GM12878 (cell line): ENCODE measurements around the gene ETV7. TPM values are rescaled to one million over a fixed set of nuclear protein-coding genes. Genes with fewer than 3 reads are reported as not detected.

ENCODE experiments used
- CHD4 ChIP-seq: fragments of 200-600 bp; sonication (generic); IDR thresholded peaks from 2 replicates; pipeline ENCODE4 v1.6.1; 2016; ENCODE audit warnings: mild to moderate bottlenecking
- CREB1 ChIP-seq: IDR thresholded peaks from 2 replicates; pipeline ENCODE4 v1.6.1; 2012; ENCODE audit warnings: low read depth, mild to moderate bottlenecking, inconsistent platforms
- CUX1 ChIP-seq: IDR thresholded peaks from 2 replicates; pipeline ENCODE4 v1.6.1; 2012; ENCODE audit warnings: improper control_type of control experiment, low read depth, low read length; ENCODE audit not compliant: insufficient replicate concordance
- EGR1 ChIP-seq, 2 experiments: IDR thresholded peaks; 1 replicate in 1 of 2; 2 replicates in 1 of 2; pipeline ENCODE4 v1.6.1; 2011 to 2012; ENCODE audit warnings: low read depth in 2 of 2, low read length in 2 of 2, borderline replicate concordance in 1 of 2, mild to moderate bottlenecking in 1 of 2, moderate library complexity in 1 of 2
- GATAD2B ChIP-seq: fragments of 450-650 bp; conservative IDR thresholded peaks from 2 replicates; pipeline ENCODE4 v1.6.1; 2017; ENCODE audit warnings: low read depth, mild to moderate bottlenecking, moderate library complexity
- KDM1A ChIP-seq: fragments of 200-600 bp; sonication (generic); IDR thresholded peaks from 2 replicates; pipeline ENCODE4 v1.6.1; 2016; ENCODE audit warnings: borderline replicate concordance
- NFXL1 ChIP-seq: fragments of 450-650 bp; IDR thresholded peaks from 2 replicates; pipeline ENCODE4 v1.6.1; 2017; ENCODE audit warnings: antibody characterized with exemption, mild to moderate bottlenecking, borderline replicate concordance
- NKRF ChIP-seq: fragments of 450-650 bp; conservative IDR thresholded peaks from 2 replicates; pipeline ENCODE4 v1.6.1; 2017; ENCODE audit warnings: mild to moderate bottlenecking, moderate library complexity
- PKNOX1 ChIP-seq: fragments of 450-650 bp; IDR thresholded peaks from 2 replicates; pipeline ENCODE4 v1.6.1; 2016; ENCODE audit warnings: mild to moderate bottlenecking
- RAD51 ChIP-seq: fragments of 450-650 bp; IDR thresholded peaks from 2 replicates; pipeline ENCODE4 v1.6.1; 2016; ENCODE audit warnings: moderate library complexity, mild to moderate bottlenecking, inconsistent platforms
- RBBP5 ChIP-seq: fragments of 200-600 bp; sonication (generic); conservative IDR thresholded peaks from 2 replicates; pipeline ENCODE4 v1.6.1; 2016
- REST ChIP-seq: IDR thresholded peaks from 2 replicates; pipeline ENCODE4 v1.6.1; 2012; ENCODE audit warnings: mild to moderate bottlenecking, low read depth, low read length
- SPI1 ChIP-seq: IDR thresholded peaks from 2 replicates; pipeline ENCODE4 v1.6.1; 2011; ENCODE audit warnings: low read depth, mild to moderate bottlenecking, low read length, moderate library complexity, borderline replicate concordance; ENCODE audit not compliant: insufficient read depth
- SUPT20H ChIP-seq: IDR thresholded peaks from 2 replicates; pipeline ENCODE4 v1.6.1; 2011; ENCODE audit warnings: low read depth, mild to moderate bottlenecking, low read length, moderate library complexity, borderline replicate concordance; ENCODE audit not compliant: control insufficient read depth
- ZBTB33 ChIP-seq: fragments of 450-650 bp; IDR thresholded peaks from 2 replicates; pipeline ENCODE4 v1.6.1; 2017; ENCODE audit warnings: mild to moderate bottlenecking
- ZNF622 ChIP-seq: fragments of 450-650 bp; IDR thresholded peaks from 2 replicates; pipeline ENCODE4 v1.6.1; 2017; ENCODE audit warnings: mild to moderate bottlenecking, inconsistent platforms
- ZZZ3 ChIP-seq: IDR thresholded peaks from 2 replicates; pipeline ENCODE4 v1.6.1; 2011; ENCODE audit warnings: low read depth; ENCODE audit not compliant: control insufficient read depth, insufficient read length
- polyA plus RNA-seq, 11 experiments: library from polyadenylated mRNA; depleted of rRNA in 4 of 11; unstranded in 6 of 11; stranded (reverse) in 5 of 11; fragments of >200 nt; fragmentation: Nextera tagmentation in 4 of 11; fragmentation: Illumina TruSeq in 1 of 11; extraction: Ambion mirVana in 4 of 11; extraction: Trizol in 1 of 11; gene quantifications; 1 replicate in 1 of 11; 2 replicates in 10 of 11; pipeline versions ENCODE4 v1.2.1 to v1.2.3, GENCODE V29; 2011 to 2016; ENCODE audit warnings: inconsistent platforms in 2 of 11, missing spikeins in 2 of 11, low read depth in 1 of 11
- total RNA-seq, 4 experiments: library from RNA; depleted of rRNA in 3 of 4; stranded (reverse); fragments of >200 nt in 3 of 4; fragmentation: Illumina TruSeq in 1 of 4; extraction: Trizol in 1 of 4; gene quantifications; 2 replicates each; pipeline versions ENCODE4 v1.2.1 to v1.2.3, GENCODE V29; 2013 to 2021

ETV7 gene
- total and polyA plus RNA-seq, 10 of the 15 experiments (the other 5 are each of a cell fraction or from before 2014, with no cell fraction given): 0.04 to 1.8 (median 1.3) TPM

- TF ChIP-seq SUPT20H (no peak), NFXL1 (no peak), SPI1 (no peak), REST (no peak), RAD51 (no peak), PKNOX1 (no peak), ZZZ3 (no peak), ZBTB33 (no peak), ZNF622 (no peak), RBBP5 (no peak), NKRF (no peak), EGR1 (IDR thresholded peaks at IDR 0.05; ENCODE audit: borderline replicate concordance in 1 of 2, low read depth in 2 of 2, low read length in 2 of 2) (no peak), CHD4 (no peak), KDM1A (no peak), CUX1 (no peak), GATAD2B (peak; percentile 52; the same call in 1 of the 2 replicates), CREB1 (no peak)
Observed at GRCh38 chr6:36355819-36356218, 31.6 kb downstream of the ETV7 start (continued).
